ENCODE data around the gene RACK1.

The RACK1 gene

DNA sequence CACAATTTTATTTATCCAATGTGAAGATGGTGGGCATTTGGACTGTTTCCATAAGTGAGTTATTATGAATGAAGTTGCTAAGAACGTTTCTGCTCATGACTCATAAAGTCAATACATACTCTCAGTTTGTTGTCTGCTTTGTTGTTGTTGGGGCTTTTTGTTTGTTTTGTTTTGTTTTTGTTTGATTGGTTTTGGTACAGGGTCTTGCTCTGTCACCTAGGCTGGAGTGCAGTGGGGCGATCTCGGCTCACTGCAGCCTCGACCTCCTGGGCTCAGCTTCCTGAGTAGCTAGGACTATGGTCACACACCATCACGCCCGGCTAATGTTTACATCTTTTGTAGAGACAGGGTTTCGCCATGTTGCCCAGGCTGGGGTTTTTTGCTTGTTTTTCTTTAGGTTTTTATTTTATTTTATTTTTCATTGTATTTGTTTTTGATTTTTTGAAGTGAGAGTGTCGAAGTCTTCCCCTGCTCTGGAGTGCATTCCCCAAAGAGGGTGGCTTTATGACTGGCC lies 56.7 kb downstream of the RACK1 start:
- H3K4me3 ChIP-seq (ENCODE audit: control insufficient read depth, low read depth, low read length) = no peak overlapping the region
- TF ChIP-seq, protein P1, sequence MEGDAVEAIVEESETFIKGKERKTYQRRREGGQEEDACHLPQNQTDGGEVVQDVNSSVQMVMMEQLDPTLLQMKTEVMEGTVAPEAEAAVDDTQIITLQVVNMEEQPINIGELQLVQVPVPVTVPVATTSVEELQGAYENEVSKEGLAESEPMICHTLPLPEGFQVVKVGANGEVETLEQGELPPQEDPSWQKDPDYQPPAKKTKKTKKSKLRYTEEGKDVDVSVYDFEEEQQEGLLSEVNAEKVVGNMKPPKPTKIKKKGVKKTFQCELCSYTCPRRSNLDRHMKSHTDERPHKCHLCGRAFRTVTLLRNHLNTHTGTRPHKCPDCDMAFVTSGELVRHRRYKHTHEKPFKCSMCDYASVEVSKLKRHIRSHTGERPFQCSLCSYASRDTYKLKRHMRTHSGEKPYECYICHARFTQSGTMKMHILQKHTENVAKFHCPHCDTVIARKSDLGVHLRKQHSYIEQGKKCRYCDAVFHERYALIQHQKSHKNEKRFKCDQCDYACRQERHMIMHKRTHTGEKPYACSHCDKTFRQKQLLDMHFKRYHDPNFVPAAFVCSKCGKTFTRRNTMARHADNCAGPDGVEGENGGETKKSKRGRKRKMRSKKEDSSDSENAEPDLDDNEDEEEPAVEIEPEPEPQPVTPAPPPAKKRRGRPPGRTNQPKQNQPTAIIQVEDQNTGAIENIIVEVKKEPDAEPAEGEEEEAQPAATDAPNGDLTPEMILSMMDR (IDR thresholded peaks at IDR 0.05; ENCODE audit: control insufficient read depth, insufficient read depth, low read depth, low read length, missing control alignments) = no peak
- no peak for DNase-seq (ENCODE audit: low read depth)
